ENCODE measurements around the gene NHLRC1. TPM values are rescaled to one million over a fixed set of nuclear protein-coding genes. Genes with fewer than 3 reads are reported as not detected.
A peak's percentile ranks its signal among the peaks of the same experiment; 100 is the strongest.

The NHLRC1 gene
- total RNA-seq, 1 donor from 2014 or later, result 2.3 TPM

DNA sequence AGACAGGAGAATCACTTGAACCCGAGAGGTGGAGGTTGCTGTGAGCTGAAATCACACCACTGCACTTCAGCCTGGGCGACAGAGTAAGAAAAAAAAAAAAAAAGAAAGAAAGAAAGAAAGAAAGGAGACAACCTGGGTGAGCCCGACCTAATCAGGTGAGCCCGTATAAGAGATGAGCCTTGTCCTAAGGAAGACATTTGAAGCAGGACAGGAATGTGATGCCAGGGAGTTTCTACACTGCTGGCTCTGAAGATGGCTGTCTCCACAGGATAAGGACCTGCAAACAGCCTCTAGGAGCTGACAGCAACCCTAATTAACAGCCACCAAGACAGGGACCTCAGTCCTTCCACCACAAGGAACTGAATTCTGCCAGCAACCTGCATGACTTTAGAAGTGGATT is 41.9 kb downstream of the NHLRC1 start:
- intact Hi-C loops (cut with DNase I), result no loop called here
- H3K9me3 ChIP-seq, result no peaks in the 10 kb centered on the region
- H3K4me3 ChIP-seq, result no peak overlapping the region
- H3K4me1 ChIP-seq, result peaks cover 3% of the 10 kb centered on the region
- ATAC-seq (no peak), DNase-seq (no peak)
- no peak overlapping the region for H3K27ac ChIP-seq
- no peaks in the 10 kb centered on the region for H3K27me3 ChIP-seq
- H3K36me3 ChIP-seq, result no peaks in the 10 kb centered on the region
- TF ChIP-seq, protein P1, sequence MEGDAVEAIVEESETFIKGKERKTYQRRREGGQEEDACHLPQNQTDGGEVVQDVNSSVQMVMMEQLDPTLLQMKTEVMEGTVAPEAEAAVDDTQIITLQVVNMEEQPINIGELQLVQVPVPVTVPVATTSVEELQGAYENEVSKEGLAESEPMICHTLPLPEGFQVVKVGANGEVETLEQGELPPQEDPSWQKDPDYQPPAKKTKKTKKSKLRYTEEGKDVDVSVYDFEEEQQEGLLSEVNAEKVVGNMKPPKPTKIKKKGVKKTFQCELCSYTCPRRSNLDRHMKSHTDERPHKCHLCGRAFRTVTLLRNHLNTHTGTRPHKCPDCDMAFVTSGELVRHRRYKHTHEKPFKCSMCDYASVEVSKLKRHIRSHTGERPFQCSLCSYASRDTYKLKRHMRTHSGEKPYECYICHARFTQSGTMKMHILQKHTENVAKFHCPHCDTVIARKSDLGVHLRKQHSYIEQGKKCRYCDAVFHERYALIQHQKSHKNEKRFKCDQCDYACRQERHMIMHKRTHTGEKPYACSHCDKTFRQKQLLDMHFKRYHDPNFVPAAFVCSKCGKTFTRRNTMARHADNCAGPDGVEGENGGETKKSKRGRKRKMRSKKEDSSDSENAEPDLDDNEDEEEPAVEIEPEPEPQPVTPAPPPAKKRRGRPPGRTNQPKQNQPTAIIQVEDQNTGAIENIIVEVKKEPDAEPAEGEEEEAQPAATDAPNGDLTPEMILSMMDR (IDR thresholded peaks at IDR 0.05), result no peak

DNA sequence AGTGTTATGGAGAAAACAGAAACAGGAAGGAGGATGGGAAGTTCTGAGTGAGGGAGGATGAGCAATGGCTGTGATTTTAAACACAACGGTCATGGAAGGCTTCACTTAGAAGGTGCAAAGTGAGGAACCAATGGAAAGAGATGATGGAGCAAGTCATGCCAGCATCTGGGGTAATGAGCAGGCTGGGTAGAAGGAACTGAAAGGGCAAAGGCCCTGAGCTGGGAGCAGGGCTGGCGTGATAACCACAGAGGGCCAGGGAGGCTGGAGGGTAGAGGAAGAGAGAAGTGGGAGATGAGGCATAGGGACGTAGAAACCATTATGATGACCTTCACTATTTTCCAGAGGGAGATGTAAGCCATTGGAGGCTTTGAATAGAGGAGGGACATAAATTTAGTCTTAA is 43.6 kb downstream of the NHLRC1 start:
- H3K4me3 ChIP-seq, result no peak overlapping the region
- no peaks in the 10 kb centered on the region for H3K36me3 ChIP-seq
- no peaks in the 10 kb centered on the region for H3K9me3 ChIP-seq
- intact Hi-C loops (cut with DNase I), result no loop called here
- DNase-seq (no peak), ATAC-seq (peak; percentile 32)
- TF ChIP-seq, protein P1 (IDR thresholded peaks at IDR 0.05), result no peak
- H3K4me1 ChIP-seq, result peaks cover 3% of the 10 kb centered on the region
- H3K27me3 ChIP-seq, result no peaks in the 10 kb centered on the region
- H3K27ac ChIP-seq, result no peak overlapping the region

DNA sequence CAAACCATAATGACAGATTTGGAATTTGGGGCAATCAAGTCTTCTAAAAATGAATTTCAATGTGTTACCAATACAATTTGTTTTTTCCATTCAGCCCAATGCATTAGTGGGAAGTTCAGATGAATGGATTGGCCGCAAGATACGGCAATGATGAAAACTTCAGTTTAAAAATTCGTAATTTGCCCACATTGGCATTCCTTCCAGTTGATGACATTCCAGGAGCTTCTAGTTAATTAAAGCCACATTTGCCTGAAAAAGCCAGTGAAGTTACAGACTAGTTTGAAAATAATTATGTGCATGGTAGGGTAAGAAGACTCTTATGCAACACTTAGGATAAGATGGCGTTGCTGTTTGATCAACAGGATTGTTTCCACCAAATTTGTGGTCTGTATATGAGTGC is 46.2 kb downstream of the NHLRC1 start:
- intact Hi-C loops (cut with DNase I), result no loop called here

DNA sequence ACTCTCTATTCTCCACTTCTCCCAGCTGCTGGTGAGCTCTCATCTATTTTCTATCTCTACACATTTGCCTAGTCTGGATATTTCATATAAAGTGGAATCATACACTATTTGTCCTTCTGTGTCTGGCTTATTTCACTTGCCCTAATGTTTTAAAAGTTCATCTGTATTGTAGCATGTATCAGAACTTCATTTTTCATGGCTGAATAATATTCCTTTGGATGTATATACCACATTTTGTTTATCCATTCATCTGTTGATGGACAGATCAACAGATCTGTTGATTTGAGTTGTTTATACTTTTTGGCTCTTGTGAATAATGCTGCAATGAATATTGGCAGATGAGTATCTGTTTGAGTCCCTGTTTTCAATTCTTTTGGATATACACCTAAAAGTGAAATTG is 49.6 kb downstream of the NHLRC1 start:
- TF ChIP-seq, protein P1 (IDR thresholded peaks at IDR 0.05), result no peak
- H3K27ac ChIP-seq, result no peak overlapping the region
- no peaks in the 10 kb centered on the region for H3K9me3 ChIP-seq
- ATAC-seq, result no peak
- no peaks in the 10 kb centered on the region for H3K27me3 ChIP-seq
- no peak for DNase-seq
- no peaks in the 10 kb centered on the region for H3K4me1 ChIP-seq
- no peak overlapping the region for H3K4me3 ChIP-seq
- intact Hi-C loops (cut with DNase I), result no loop called here
- H3K36me3 ChIP-seq, result no peaks in the 10 kb centered on the region

More for the DNA sequence above, 46.2 kb downstream of the NHLRC1 start:
- DNase-seq (no peak), ATAC-seq (no peak)
- Histone ChIP-seq H3K4me1 (no peaks in the 10 kb centered on the region), H3K36me3 (no peaks in the 10 kb centered on the region), H3K27ac (no peak overlapping the region), H3K4me3 (no peak overlapping the region), H3K9me3 (no peaks in the 10 kb centered on the region), H3K27me3 (no peaks in the 10 kb centered on the region)
- TF ChIP-seq, protein P1 (IDR thresholded peaks at IDR 0.05), result no peak

GRCh38 chr6:18070486-18070885 is 52.0 kb downstream of the NHLRC1 start:
- no peak overlapping the region for H3K27ac ChIP-seq
- DNase-seq, result no peak
- intact Hi-C loops (cut with DNase I), result no loop called here
- TF ChIP-seq, protein P1 (IDR thresholded peaks at IDR 0.05), result no peak
- H3K27me3 ChIP-seq, result no peaks in the 10 kb centered on the region
- H3K9me3 ChIP-seq, result no peaks in the 10 kb centered on the region
- H3K4me1 ChIP-seq, result no peaks in the 10 kb centered on the region
- no peaks in the 10 kb centered on the region for H3K36me3 ChIP-seq
- no peak overlapping the region for H3K4me3 ChIP-seq
- ATAC-seq, result no peak

Other genes starting within 250 kb of the NHLRC1 start
- 59.0 TPM for gene KIF13A, start 135.0 kb downstream of the NHLRC1 start, total RNA-seq
- gene TPMT, start 32.4 kb upstream of the NHLRC1 start, total RNA-seq, result 13.6 TPM
- gene KDM1B, start 32.7 kb upstream of the NHLRC1 start, total RNA-seq, result 19.6 TPM
- 64.9 TPM for gene DEK, start 141.9 kb upstream of the NHLRC1 start, total RNA-seq